GM12864 (cell line): Measurements from ENCODE around the gene HAUS5.
A peak's percentile ranks its signal among the peaks of the same experiment; 100 is the strongest.

Experiments
- DNase-seq: peaks from one replicate; pipeline ENCODE4 v3.0.0-alpha.2; 2011; ENCODE audit warnings: low read depth
- H3K4me3 ChIP-seq: 2 replicates; pipeline ENCODE4 v1.5.1; 2011; ENCODE audit warnings: mild to moderate bottlenecking, low read depth, low read length, control low read depth
- CTCF ChIP-seq: IDR thresholded peaks from 2 replicates; pipeline ENCODE4 v1.5.1; 2011; ENCODE audit warnings: low read depth, mild to moderate bottlenecking, moderate library complexity, low read length, control low read depth, inconsistent platforms; ENCODE audit errors: missing control alignments

Gene HAUS5

GRCh38 chr19:35633727-35634440, 21.3 kb downstream of the HAUS5 start:
- no peak overlapping the region for H3K4me3 ChIP-seq
- no peak for TF ChIP-seq CTCF
- no peak for DNase-seq

GRCh38 chr19:35636651-35637050, 24.1 kb downstream of the HAUS5 start:
- no peak for TF ChIP-seq CTCF
- H3K4me3 ChIP-seq, result no peak overlapping the region
- no peak for DNase-seq

- TF ChIP-seq CTCF, result no peak
- no peak overlapping the region for H3K4me3 ChIP-seq
- DNase-seq, result no peak
Measured at GRCh38 chr19:35637165-35637564, 24.6 kb downstream of the HAUS5 start.

GRCh38 chr19:35639321-35639639, 26.7 kb downstream of the HAUS5 start:
- no peak for TF ChIP-seq CTCF
- H3K4me3 ChIP-seq, result no peak overlapping the region
- DNase-seq, result no peak

- no peak for DNase-seq
- TF ChIP-seq CTCF, result no peak
- no peak overlapping the region for H3K4me3 ChIP-seq
Measured at GRCh38 chr19:35639863-35640262, 27.3 kb downstream of the HAUS5 start.

GRCh38 chr19:35641515-35642151, 29.1 kb downstream of the HAUS5 start, which contains the start of gene ETV2:
Gene ETV2 (plus strand): TSS chr19:35641745. CDS start chr19:35642461, 716 bp downstream.
- no peak for DNase-seq
- peak within 1 kb of the TSS; percentile 31 for H3K4me3 ChIP-seq
- no peak for TF ChIP-seq CTCF

GRCh38 chr19:35642312-35642711, 29.8 kb downstream of the HAUS5 start:
- TF ChIP-seq CTCF, result no peak
- no peak overlapping the region; the same call in 1 of the 2 replicates for H3K4me3 ChIP-seq
- DNase-seq, result no peak
